NCI-H526 treated with DMSO at 0.1 percent for 48 hours (cell line): ENCODE measurements around the gene NOL6.
"Not testable (repeated sequence)": the region's sequence is repeated elsewhere in the genome, so short reads cannot be mapped to it uniquely, and the experiment has no call there.

Experiments
- DNase-seq: peaks from one replicate; lab custom pipeline; 2025; lab: John Stamatoyannopoulos, UW

NOL6 gene, protein sequence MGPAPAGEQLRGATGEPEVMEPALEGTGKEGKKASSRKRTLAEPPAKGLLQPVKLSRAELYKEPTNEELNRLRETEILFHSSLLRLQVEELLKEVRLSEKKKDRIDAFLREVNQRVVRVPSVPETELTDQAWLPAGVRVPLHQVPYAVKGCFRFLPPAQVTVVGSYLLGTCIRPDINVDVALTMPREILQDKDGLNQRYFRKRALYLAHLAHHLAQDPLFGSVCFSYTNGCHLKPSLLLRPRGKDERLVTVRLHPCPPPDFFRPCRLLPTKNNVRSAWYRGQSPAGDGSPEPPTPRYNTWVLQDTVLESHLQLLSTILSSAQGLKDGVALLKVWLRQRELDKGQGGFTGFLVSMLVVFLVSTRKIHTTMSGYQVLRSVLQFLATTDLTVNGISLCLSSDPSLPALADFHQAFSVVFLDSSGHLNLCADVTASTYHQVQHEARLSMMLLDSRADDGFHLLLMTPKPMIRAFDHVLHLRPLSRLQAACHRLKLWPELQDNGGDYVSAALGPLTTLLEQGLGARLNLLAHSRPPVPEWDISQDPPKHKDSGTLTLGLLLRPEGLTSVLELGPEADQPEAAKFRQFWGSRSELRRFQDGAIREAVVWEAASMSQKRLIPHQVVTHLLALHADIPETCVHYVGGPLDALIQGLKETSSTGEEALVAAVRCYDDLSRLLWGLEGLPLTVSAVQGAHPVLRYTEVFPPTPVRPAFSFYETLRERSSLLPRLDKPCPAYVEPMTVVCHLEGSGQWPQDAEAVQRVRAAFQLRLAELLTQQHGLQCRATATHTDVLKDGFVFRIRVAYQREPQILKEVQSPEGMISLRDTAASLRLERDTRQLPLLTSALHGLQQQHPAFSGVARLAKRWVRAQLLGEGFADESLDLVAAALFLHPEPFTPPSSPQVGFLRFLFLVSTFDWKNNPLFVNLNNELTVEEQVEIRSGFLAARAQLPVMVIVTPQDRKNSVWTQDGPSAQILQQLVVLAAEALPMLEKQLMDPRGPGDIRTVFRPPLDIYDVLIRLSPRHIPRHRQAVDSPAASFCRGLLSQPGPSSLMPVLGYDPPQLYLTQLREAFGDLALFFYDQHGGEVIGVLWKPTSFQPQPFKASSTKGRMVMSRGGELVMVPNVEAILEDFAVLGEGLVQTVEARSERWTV

DNA sequence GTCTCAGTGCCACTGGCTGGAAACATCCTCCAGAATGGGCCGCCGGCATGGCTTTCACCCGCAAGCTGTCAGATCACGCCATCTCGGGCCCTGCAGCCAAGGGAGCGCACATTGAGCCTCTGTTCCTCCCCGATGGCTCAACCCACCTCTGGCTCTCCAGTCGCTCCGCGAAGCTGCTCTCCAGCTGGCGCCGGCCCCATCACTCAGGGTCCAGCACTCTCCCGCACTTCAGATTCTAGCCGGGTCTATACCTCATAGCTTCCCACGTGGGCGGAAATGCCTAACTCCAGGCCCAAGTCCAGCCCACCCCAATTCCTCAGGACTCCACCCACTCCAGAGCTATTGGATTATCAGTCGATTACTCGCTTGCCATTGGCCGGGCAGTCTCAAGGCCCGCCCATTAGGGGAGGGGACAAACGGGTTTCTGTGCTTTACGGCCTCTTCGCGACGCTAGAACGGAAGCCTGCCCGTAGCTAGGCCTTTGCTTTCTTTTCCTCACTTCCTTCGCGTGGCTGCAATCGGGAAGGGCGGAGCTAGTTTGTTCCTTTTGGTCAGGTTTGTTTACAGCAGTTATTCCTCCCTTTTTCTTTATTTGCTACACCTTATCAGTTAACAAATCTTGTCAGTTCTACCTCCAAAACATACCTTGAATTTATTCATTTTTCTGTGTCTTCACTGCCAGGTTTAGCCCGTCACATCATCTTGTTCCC lies at the start of gene NOL6:
NOL6 (minus strand) TSS at position 282 of the 710 bp plus-strand sequence; CDS start at position 200, 82 bp downstream.
- peak; percentile 96 for DNase-seq

DNA sequence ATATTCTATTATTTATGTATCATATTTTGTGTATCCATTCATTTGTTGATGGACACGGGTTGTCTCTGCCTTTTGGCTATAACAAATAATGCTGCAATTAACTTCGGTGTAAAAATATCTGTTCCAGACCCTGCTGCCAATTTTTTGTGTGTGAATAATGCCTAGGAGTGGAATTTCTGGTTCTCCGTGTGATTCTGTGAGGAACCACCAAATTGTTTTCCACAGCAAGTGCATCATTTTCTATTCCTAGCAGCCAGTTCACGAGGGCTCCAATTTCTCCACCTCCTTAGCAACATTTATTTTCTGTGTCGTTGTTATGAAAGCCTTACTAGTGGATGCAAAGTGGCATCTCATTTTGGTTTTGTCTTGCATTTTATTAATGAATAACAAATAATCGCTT lies 48.1 kb upstream of the NOL6 start:
- DNase-seq, result not testable (repeated sequence)

DNA sequence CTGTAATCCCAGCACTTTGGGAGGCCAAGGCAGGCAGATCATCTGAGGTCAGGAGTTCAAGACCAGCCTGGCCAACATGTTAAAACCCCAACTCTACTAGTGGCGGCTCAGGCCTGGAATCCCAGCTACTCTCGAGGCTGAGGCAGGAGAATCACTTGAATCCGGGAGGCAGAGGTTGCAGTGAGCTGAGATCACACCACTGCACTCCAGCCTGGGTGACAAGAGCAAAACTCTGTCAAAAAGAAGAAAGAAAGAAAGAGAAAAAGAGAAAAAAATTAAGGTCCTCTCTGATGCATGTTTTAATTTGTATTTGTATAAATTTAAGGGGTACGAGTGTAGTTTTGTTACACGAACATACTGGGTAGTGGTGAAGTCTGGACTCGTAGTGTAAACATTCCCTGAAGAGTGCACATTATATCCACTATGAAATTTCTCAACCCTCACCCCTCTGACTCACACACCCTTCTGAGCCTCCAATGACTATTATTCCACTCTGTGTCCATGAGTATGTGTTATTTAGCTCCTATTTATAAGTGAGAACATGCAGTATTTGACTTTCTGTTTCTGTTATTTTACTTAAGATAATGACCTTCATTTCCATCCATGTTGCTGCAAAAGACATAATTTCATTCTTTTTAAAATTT lies 44.3 kb upstream of the NOL6 start:
- not testable (repeated sequence) for DNase-seq

DNA sequence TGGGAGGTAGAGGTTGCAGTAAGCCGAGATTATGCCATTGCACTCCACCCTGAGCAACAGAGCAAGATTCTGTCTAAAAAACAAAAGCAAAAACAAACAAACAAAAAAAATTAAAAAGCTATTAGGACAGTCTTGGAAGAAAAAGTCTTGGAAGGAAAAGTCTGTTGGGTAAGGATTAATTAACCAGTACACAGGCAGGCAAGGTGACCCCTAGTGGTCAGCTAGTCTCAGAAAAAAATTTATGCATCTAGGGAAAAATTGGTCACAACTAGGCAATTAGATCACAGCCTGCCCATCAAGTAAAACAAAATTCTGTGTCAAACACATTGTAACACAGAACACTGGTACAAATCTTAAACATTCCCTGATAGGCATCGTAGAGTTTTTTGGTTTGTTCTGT lies 43.6 kb upstream of the NOL6 start:
- no peak for DNase-seq

DNA sequence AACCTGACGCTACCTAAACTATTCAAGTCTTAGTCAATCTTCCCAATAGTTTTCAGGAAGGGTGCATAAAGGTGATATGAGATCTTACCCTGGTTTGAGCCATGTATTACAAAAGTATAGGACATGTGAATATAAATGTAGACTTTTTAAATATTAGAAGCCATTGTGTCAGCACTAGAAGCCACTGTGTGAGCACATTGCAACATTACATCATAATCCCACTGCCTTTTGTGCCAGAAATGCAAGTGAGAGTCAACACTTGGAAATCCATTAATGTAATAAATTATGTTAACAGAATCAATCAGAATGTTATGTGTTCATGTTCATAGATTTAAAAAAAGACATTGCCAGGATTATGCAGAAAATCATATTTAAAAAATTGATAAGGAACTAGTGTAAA lies 42.7 kb upstream of the NOL6 start:
- not testable (repeated sequence) for DNase-seq

DNA sequence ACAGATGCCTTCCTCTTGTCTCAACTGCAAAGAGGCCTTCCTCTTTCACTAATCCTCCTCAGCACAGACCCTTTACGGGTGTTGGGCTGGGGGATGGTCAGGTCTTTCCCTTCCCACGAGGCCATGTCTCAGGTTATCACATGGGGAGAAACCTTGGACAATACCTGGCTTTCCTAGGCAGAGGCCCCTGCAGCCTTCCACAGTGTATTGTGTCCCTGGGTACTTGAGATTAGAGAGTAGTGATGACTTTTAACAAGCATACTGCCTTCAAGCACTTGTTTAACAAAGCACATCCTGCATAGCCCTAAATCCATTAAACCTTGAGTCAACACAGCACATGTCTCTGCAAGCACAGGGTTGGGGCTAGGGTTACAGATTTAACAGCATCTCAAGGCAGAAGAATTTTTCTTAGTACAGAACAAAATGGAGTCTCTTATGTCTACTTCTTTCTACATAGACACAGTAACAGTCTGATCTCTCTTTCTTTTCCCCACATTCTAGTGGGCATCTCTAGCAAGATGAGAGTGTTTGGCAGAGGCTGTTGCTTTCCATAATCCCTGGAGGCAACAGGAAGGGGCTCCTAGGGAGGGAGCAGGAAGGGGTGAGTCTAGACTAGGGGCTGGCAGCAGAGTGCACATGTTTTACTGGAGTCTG lies 41.7 kb upstream of the NOL6 start:
- DNase-seq, result not testable (repeated sequence)

DNA sequence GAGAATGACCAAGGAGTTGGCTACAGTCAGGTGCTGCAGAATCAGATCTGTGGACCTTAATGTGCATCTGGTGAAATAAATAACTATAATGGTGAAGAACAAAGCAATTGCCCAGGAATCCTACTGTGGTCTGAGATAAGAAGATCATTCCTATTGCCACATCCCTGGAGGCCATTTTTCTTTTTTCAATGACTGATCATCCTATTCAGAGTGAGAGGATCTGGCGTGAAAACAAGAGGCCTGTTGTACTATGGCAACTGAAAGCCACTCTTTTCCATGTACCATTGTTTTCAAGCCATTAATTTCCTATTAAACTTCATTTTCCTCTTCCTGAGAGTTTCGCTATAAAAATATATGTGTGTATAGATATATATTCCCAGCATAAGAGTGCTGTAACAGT lies 38.8 kb upstream of the NOL6 start:
- DNase-seq, result not testable (repeated sequence)

DNA sequence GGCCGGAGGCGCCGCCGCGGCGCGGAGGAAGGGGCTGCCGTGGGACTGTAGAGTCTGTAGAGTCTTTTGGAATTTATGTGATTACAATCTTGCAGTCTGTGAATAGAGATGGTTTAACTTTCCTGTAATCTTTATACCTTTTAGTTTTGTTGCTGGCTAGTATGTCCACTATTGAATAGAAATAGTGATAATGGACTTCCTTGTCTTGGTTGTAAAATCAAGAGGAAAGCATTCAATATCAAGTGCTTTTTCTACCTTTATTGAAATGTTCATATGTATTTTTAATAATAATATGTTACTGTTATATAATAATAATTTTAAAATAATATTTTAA lies 37.4 kb upstream of the NOL6 start:
- not testable (repeated sequence) for DNase-seq

DNA sequence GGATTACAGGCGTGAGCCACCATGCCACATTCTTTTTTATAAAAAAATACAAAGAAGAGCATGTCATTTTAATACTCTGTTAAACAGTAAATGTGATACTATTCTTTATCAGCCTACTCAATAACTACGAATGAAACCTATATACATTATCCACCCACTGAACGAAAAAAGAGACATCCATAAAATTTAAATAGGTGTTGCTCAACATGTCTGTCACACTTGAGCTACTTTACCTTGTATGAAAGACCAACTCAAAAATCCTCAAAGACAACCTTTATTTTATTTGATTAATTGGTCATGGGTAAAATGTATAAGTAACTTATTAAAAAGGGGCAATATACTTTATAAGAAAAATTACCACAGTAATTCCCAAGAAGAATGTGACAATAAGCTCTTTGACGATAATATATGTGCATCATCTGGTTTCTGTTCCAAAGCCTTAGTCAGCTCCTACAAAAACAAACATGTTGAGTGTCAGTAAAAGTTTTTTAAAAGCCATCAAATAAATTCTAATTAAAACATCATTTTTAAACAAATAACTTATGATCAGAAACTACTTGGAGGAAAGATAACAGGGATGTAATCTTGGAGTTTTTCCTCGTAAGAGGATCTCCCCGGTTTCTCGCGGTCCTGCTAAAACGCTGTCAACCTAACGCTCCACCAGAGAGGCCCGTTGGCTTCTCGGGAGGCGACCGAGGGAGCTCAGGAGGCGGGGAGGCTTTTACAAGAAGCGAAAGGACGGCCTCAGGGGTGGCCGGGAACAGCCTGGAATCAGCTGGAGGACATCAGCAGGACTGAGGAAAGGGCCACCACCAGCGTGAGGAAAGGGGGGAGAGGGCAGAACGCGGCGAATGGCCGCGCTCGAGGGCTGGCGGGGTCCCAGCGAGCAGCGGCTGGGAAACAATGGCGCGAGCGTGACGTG lies 36.8 kb upstream of the NOL6 start:
- DNase-seq, result peak; percentile 52

DNA sequence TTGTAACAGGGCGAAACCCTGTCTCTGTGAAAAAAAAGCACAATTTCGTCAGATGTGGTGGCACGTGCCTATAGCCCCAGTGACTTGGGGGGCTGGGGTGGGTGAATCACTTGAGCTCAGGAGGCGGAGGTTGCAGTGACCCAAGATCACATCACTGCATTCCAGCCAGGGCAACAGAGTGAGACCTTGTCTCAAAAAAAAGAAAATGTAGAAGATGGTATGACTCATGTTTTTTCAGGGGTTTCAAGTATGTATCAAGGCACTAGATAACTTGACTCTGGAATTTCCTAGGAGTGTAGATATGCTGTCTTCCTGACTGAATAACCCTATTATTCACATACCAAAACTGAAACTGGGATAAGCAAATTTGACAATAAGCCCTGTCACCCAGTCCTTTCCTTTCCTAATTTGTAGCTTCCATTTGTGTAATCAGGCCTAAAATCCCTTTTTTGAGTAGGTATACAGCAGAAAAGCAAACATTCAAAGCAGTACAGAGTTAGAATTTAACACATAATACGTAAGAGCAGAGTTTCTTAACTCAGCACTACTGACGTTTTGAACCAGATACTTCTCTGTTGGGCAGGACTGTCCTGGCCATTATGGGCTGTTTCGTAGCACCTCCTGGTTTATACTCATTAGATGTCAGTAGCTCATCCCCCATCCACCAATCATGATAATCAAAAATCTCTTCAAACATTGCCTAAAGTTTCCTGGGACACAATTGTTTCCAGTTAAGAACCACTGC lies 33.1 kb upstream of the NOL6 start:
- DNase-seq, result no peak

DNA sequence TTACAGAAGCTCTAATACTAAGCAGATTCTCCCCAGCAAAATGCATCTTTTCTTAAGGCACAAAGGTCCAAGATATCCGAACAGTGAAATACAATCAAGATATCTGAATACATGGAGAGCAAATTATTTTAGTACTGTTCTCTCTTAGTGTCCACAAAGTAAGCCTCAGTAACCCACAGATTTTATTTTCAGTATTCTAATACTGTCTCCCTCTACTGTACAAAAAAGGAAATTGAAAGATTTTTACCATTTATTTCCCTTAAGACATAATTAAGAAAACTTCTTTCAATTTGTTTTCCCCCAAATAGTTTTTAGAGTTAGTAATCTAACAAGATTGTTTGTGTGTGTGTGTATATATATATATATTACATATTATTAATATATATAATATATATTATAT lies 24.7 kb upstream of the NOL6 start:
- DNase-seq, result no peak

DNA sequence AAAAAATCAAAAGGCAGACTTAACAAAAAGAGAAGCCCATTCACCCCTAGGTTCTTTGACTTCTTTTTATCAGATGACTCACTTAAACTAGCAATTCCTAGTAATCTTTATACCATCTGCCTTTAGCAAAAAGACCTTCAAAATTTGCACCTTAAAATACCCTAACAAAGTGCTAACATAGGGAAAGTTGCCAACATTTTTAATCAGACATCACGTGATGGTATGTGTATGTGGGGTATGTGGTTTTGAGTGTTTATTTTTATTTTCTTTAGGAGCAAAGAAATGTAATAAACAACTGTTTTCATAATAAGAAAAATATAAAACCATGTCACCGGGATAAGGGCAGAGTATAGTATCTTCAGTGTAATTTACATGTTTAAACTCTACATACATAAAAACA lies 20.1 kb upstream of the NOL6 start:
- not testable (repeated sequence) for DNase-seq

DNA sequence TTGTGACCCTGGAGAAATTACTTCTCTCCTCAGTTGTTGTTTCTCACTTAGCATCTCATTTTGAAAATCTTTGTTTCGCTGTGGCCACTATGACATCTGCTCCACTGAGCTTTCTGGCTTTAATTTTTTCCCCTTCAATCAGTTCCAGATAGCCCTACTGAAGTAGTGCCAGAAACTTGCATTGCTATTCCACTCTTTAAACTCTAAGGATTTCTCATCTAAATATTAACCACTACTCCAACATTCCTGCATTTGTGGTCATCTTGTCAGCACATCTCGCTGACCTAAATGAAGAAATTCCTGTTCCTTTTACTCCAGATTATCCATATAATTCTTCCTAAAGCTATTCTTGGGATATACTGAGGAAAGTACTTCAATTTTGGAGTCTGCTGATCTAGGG lies 15.3 kb upstream of the NOL6 start:
- no peak for DNase-seq

DNA sequence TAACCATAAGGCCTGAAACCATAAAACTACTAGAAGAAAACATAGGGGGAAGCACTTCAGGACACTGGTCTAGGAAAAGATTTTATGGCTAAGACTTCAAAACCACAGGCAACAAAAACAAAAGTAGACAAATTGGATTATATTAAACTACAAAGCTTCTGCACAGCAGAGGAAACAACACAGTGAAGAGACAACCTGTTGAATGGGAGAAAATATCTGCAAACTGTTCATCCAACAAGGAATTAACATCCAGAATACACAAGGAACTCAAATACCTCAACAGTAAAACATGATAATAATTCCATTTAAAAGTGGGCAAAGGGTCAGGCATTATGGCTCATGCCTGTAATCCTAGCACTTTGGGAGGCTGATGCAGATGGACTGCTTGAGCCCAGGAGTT lies 11.6 kb upstream of the NOL6 start:
- DNase-seq, result not testable (repeated sequence)

DNA sequence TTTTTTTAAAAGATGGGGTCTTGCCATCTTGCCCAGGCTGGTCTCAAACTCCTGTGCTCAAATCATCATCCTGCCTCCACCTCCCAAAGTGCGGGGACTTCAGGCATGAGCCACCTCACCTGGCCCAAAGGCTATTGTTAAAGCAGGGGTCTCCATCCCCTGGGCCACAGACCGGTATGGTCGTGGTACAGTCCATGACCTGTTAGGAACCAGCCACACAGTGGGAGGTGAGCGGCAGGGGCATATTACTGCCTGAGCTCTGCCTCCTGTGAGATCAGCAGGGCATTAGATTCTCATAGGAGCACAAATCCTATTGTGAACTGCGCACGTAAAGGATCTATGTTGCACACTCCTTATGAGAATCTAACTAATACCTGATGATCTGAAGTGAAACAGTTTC lies 7.3 kb upstream of the NOL6 start:
- DNase-seq, result no peak

DNA sequence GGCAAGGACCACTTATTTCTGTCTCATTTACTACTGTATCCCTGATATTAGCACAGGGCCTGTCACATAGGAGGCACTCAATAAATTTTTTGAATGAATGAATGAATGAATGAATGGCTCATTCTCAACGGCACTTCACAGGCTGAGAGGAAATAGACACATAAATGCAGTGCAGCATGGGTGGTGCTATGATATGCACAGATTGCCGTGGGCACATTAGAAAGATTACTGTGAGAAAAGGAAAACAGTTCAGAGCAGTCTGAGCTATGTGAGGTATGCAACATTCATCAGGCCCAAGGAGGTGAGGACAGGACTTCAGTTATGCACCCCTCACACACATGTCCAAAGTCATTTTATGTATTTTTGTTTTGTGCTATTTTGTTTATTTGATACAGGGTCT lies 6.4 kb upstream of the NOL6 start:
- no peak for DNase-seq

DNA sequence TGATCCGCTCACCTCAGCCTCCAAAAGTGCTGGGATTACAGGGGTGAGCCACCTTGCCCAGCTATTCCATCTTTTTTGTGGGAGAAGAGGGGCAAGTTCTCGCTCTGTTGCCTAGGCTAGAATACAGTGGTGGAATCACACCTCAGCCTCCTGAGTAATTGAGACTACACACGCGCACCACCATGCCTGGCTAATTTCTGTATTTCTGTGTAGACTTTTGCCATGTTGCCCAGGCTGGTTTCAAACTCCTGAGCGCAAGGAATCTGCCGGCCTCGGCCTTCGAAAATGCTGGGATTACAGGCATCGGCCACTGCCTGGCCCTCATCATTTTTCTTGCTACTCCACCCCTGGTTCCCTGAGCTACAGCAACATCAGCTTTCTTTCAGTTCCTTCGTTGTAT lies 2.8 kb upstream of the NOL6 start:
- no peak for DNase-seq

DNA sequence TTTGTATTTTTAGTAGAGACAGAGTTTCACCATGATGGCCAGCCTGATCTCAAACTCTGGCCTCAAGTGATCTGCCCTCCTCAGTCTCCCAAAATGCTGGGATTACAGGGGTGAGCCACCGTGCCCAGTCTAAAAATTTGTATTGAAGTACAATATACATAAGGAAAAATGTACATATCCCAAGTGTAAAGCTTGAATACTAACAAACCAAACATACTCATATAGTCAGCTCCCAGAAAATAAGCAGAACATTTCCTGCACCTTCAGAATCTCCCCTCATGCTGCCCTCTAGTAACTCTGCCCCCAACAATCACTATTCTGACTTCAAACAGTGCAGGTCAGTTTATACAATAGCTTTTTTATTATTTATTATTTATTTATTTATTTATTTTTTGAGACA lies 1.6 kb upstream of the NOL6 start:
- DNase-seq, result no peak
